AG04450 (cell line): Measurements from ENCODE around the gene DNAH1. TPM values are rescaled to one million over a fixed set of nuclear protein-coding genes. Genes with fewer than 3 reads are reported as not detected.

Source experiments
- CTCF ChIA-PET: fragments of 300-600, 350-600 bp; formaldehyde crosslinking; extraction: SDS; loops from one replicate; lab custom pipeline; 2022; ENCODE audit warnings: antibody characterized with exemption, inconsistent platforms; lab: Charles Lee
- POLR2A ChIA-PET: fragments of 350-600 bp; formaldehyde crosslinking; extraction: SDS; loops from one replicate; lab custom pipeline; 2021; ENCODE audit warnings: antibody characterized with exemption, inconsistent platforms; lab: Yijun Ruan, JAX
- DNase-seq: peaks from one replicate; pipeline ENCODE4 v3.0.0-alpha.2; 2011; ENCODE audit warnings: low read depth, low spot score
- H3K27ac ChIP-seq: one replicate; pipeline ENCODE4 v1.5.1; 2012; ENCODE audit warnings: low read depth, low read length, control low read depth
- H3K27me3 ChIP-seq: one replicate; pipeline ENCODE4 v1.6.0; 2012; ENCODE audit warnings: low read length; ENCODE audit not compliant: control insufficient read depth, insufficient read depth
- H3K4me3 ChIP-seq: 2 replicates; pipeline ENCODE4 v1.5.1; 2011; ENCODE audit warnings: mild to moderate bottlenecking, low read depth, low read length, control low read depth
- H3K9me3 ChIP-seq: 2 replicates; pipeline ENCODE4 v1.5.1; 2012; ENCODE audit warnings: low read length; ENCODE audit not compliant: control insufficient read depth, insufficient read depth
- CTCF ChIP-seq: IDR thresholded peaks from 2 replicates; pipeline ENCODE4 v1.5.1; 2011; ENCODE audit warnings: low read depth, low read length, control low read depth, inconsistent platforms
- polyA plus RNA-seq: library from polyadenylated mRNA; depleted of rRNA; stranded (reverse); fragments of >200 nt; gene quantifications from 2 replicates; pipeline ENCODE4 v1.2.3, GENCODE V29; 2011

Gene DNAH1
- polyA plus RNA-seq, 1 experiment, result 1.4 TPM

- Histone ChIP-seq H3K9me3 (no peaks in the 10 kb centered on the region; the same call in 1 of the 2 replicates), H3K27ac (no peak overlapping the region), H3K4me3 (no peak overlapping the region), H3K27me3 (peaks cover 5% of the 10 kb centered on the region)
- no peak for TF ChIP-seq CTCF
- DNase-seq, result no peak
- CTCF ChIA-PET, result no interaction called here
- POLR2A ChIA-PET, result no interaction called here
Measured at GRCh38 chr3:52367891-52368880, 52.1 kb downstream of the DNAH1 start.

GRCh38 chr3:52370531-52370930 is 54.4 kb downstream of the DNAH1 start:
- no peak for TF ChIP-seq CTCF
- Histone ChIP-seq H3K27ac (no peak overlapping the region), H3K4me3 (no peak overlapping the region), H3K9me3 (no peaks in the 10 kb centered on the region; the same call in 1 of the 2 replicates), H3K27me3 (peaks cover 8% of the 10 kb centered on the region)
- ChIA-PET CTCF (no interaction called here), POLR2A (interaction anchor here (0.7 kb wide), 1 partner anchor 9 kb away, joined by 3 read pairs; no protein-coding TSS in a partner anchor)
- DNase-seq, result no peak

GRCh38 chr3:52372822-52373504 is 56.8 kb downstream of the DNAH1 start:
- CTCF ChIA-PET, result no interaction called here
- Histone ChIP-seq H3K9me3 (no peaks in the 10 kb centered on the region; the same call in 1 of the 2 replicates), H3K27me3 (peaks cover 10% of the 10 kb centered on the region), H3K4me3 (no peak overlapping the region), H3K27ac (no peak overlapping the region)
- POLR2A ChIA-PET, result no interaction called here
- no peak for DNase-seq
- TF ChIP-seq CTCF, result no peak

- no peak overlapping the region for H3K27ac ChIP-seq
- no peak for DNase-seq
- ChIA-PET POLR2A (no interaction called here), CTCF (interaction anchor here (0.9 to 1.4 kb wide), 2 partner anchors 34 to 98 kb away, joined by 3 to 4 read pairs; no protein-coding TSS in a partner anchor)
- H3K4me3 ChIP-seq, result no peak overlapping the region
- H3K27me3 ChIP-seq, result peaks cover 17% of the 10 kb centered on the region
- H3K9me3 ChIP-seq, result no peaks in the 10 kb centered on the region
- TF ChIP-seq CTCF, result no peak
Measured at GRCh38 chr3:52373676-52374075, 57.6 kb downstream of the DNAH1 start.
